C4-2B (cell line): ENCODE results near the gene CA11.

ENCODE experiments used
- H3K27ac ChIP-seq: fragments of 450-650 bp; 2 replicates; pipeline ENCODE4 v1.5.1; 2017
- ZFX ChIP-seq: fragments of 450-650 bp; IDR thresholded peaks from 2 replicates; pipeline ENCODE4 v1.6.1; 2017
- TF ChIP-seq, protein P1 (sequence below): fragments of 450-650 bp; conservative IDR thresholded peaks from 2 replicates; pipeline ENCODE4 v1.5.1; 2017; ENCODE audit warnings: mild to moderate bottlenecking

CA11 gene

DNA sequence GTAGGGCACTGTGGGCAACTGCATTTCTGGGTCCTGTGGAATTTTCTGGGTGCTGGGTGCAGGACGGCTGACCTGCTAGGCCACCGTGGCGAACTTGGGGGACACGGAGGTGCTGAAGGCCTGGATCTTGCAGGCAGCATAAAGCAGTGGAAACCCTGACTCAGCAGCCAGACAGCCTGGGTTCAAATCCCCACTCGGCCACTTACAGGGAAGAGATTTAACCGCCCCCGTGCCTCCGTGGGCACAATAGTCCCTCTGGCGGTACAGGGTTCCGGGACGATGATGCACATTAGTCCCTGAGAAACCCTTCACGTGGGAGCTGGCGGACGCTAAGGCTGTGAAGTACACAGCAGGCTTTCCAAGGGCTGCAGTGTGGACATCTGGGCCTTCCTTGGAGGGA lies 34.1 kb downstream of the CA11 start:
- no peak for TF ChIP-seq ZFX
- TF ChIP-seq, protein P1, sequence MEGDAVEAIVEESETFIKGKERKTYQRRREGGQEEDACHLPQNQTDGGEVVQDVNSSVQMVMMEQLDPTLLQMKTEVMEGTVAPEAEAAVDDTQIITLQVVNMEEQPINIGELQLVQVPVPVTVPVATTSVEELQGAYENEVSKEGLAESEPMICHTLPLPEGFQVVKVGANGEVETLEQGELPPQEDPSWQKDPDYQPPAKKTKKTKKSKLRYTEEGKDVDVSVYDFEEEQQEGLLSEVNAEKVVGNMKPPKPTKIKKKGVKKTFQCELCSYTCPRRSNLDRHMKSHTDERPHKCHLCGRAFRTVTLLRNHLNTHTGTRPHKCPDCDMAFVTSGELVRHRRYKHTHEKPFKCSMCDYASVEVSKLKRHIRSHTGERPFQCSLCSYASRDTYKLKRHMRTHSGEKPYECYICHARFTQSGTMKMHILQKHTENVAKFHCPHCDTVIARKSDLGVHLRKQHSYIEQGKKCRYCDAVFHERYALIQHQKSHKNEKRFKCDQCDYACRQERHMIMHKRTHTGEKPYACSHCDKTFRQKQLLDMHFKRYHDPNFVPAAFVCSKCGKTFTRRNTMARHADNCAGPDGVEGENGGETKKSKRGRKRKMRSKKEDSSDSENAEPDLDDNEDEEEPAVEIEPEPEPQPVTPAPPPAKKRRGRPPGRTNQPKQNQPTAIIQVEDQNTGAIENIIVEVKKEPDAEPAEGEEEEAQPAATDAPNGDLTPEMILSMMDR: no peak
- no peak overlapping the region for H3K27ac ChIP-seq

DNA sequence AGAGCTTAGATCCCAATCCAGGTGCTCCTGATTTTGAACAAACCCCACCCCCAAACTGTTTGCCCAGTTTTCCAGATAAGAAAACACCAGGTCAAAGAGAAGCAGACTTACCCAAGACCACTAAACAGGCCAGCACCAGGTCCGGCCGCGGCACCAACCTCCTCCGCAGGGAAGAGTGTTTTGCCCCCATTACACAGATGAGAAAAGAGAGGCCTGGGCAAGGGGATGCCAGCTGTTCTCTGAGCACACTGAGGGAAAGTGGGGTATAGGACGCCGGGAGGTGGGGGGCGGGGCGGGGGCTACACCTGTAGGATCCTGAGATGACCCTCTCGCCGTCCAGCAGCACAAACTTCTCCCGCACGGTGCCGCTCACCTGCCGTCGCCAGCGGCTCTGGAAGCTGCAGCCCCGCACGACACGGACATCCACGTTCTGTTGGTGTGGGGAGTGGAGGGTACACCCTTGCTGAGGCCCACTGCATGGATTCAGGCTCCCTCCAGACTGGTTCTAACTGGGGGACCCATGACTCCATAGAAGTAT lies 36.3 kb downstream of the CA11 start:
- TF ChIP-seq, protein P1: no peak
- TF ChIP-seq ZFX: no peak
- no peak overlapping the region for H3K27ac ChIP-seq

DNA sequence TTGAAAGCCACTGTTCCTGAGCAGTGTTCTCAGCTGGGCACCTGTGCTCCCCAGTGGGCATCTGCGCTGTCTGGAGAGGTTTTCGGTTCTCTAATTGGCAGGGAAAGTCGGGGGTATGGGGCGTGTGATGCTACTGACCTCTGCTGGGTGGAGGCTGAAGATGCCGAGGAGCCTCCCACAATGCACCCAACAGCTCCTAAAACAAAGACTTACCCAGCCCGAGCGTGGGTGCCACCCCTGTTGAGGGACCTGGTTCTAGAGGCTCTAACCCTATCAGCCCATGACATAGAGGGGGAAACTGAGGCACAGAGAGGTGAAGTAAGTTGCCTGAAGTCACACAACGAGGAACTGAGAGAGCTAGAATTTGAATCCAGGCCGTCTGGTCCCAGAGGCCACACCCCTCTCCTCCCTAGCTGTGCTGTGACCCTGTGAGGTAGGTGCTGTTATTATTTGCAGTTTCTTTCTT lies 37.2 kb downstream of the CA11 start:
- TF ChIP-seq, protein P1: peak; percentile 66
- TF ChIP-seq ZFX: no peak
- no peak overlapping the region for H3K27ac ChIP-seq

DNA sequence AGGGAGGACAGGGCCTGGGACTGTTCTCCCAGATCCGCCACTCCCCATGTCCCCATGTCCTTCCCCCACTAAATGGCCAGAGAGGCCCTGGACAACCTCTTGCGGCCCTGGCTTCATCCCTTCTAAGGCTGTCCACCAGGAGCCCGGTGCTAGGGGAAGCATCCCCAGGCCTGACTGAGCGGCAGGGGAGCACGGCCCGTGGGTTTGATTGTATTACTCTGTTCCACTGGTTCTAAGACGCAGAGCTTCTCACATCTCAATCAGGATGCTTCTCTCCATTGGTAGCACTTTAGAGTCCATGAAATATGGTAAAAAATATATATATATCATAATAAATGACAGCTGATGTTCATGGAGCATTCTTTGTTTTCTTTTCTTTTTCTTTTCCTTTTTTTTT lies 38.6 kb downstream of the CA11 start:
- no peak overlapping the region for H3K27ac ChIP-seq
- TF ChIP-seq, protein P1: no peak
- TF ChIP-seq ZFX: no peak

DNA sequence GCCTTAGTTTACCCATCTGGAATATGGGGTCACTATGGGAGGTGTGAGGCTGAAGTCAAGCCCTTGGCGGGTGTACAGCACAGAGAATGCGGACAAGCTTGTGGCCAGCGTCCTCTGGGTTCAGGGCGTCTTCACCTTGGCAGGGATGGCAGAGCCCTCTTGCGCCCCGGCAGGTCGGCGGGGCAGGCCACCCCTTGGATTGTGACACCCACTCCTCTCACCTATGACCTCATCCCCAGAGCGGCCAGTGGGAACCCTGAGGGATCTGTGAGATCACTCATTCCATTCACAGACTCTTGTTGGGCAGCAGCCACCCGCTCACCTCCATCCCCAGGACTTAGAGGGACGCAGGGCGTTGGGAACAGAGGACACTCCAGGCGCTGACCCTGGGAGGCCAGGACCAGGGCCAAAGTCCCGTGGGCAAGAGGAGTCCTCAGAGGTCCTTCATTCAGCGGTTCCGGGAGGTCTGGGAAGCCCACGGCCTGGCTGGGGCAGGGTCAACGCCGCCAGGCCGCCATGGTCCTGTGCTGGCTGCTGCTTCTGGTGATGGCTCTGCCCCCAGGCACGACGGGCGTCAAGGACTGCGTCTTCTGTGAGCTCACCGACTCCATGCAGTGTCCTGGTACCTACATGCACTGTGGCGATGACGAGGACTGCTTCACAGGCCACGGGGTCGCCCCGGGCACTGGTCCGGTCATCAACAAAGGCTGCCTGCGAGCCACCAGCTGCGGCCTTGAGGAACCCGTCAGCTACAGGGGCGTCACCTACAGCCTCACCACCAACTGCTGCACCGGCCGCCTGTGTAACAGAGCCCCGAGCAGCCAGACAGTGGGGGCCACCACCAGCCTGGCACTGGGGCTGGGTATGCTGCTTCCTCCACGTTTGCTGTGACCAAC lies 39.3 kb downstream of the CA11 start, which contains the start of gene SPACA4:
SPACA4 (plus strand) TSS at position 280 of the 896 bp plus-strand sequence; CDS start at position 517, 237 bp downstream.
- no peak within 1 kb of the TSS for H3K27ac ChIP-seq
- TF ChIP-seq ZFX: no peak
- TF ChIP-seq, protein P1: no peak

DNA sequence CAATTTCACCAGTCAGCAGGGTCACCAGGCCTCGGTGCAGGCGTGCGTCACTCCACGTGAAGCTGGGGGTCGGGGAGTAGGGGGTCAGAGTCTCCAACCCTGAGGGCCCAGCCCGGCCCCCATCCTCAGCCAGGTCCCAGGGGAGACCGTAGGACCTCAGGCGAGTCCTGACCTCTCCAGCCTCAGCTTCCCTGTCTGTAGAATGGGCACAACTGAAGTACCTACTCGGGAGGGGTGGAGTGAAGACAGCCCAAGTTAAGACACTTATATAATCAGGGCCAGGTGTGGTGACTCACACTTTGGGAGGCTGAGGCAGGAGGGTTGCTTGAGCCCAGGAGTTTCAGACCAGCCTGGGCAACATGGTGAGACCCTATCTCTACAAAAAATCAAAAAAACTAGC lies 42.1 kb downstream of the CA11 start:
- H3K27ac ChIP-seq: no peak overlapping the region
- no peak for TF ChIP-seq ZFX
- TF ChIP-seq, protein P1: no peak

DNA sequence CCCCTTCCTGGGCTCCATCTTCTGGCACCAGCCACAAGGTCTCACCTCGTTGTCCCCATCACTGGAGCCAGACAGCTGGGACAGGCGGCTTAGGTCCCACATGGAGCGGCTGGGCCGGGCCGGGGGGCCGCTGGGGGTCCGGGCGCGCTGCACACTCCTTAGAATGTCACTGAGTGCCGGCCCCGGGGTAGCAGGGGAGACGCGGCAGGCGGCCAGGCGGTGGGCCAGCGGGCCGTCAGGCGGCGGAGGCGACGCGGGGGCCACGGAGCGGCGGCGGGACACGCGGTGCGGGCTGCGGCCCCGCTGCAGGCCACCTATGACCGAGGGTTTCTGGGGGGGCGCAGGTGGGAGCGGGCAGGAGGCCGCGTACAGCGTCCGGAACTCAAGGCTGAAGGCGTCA lies 42.5 kb downstream of the CA11 start:
- no peak overlapping the region for H3K27ac ChIP-seq

More for the DNA sequence above, 42.5 kb downstream of the CA11 start:
- TF ChIP-seq ZFX: no peak
- TF ChIP-seq, protein P1: no peak
